Endothelial cell of umbilical vein (primary cell): ENCODE data around the gene HELQ. TPM values are rescaled to one million over a fixed set of nuclear protein-coding genes. Genes with fewer than 3 reads are reported as not detected.

ENCODE experiments used
- BruUV-seq: library from RNA; stranded (reverse); fragments of 400-500 nt; replicated peaks from 2 replicates; lab custom pipeline; 2021; lab: Mats Ljungman, UMichigan
- CTCF ChIA-PET: fragments of 300-600, 350-600 bp; sonication (Branson Sonifier 250); formaldehyde crosslinking; loops from one replicate; lab custom pipeline; 2021; ENCODE audit warnings: antibody characterized with exemption, inconsistent platforms; lab: Charles Lee
- POLR2A ChIA-PET: fragments of 300-600, 350-600 bp; sonication (Branson Sonifier 250); formaldehyde crosslinking; loops from one replicate; lab custom pipeline; 2021; ENCODE audit warnings: antibody characterized with exemption, inconsistent platforms; lab: Charles Lee
- DNase-seq: peaks from one replicate; pipeline ENCODE4 v3.0.0-alpha.2; 2011; ENCODE audit warnings: low read depth, low spot score
- FAIRE-seq: peaks from 2 replicates; lab custom pipeline; 2011; peaks lifted over from hg19 to GRCh38; lab: Jason Lieb, UNC
- H2AFZ ChIP-seq: 2 replicates; pipeline ENCODE4 v1.6.0; 2012; ENCODE audit warnings: low read depth, low read length, control low read depth, inconsistent platforms
- H3K27ac ChIP-seq: 2 replicates; pipeline ENCODE4 v1.5.1; 2011; ENCODE audit warnings: low read depth, mild to moderate bottlenecking, control low read depth, low read length, moderate library complexity; ENCODE audit not compliant: insufficient read depth
- H3K27me3 ChIP-seq, 2 experiments: 2 replicates each; pipeline versions ENCODE4 v1.6.0 to v1.6.1; 2011; ENCODE audit warnings: low read length in 2 of 2, mixed read lengths in 1 of 2; ENCODE audit not compliant: control insufficient read depth in 2 of 2, insufficient read depth in 2 of 2
- H3K36me3 ChIP-seq, 2 experiments: 2 replicates in 1 of 2; 3 replicates in 1 of 2; pipeline ENCODE4 v1.5.1; 2011; ENCODE audit warnings: low read length in 2 of 2, mild to moderate bottlenecking in 1 of 2, moderate library complexity in 1 of 2; ENCODE audit not compliant: control insufficient read depth in 2 of 2, insufficient read depth in 2 of 2; ENCODE audit errors: extremely low read depth in 1 of 2
- H3K4me1 ChIP-seq: 3 replicates; pipeline ENCODE4 v1.5.1; 2011; ENCODE audit warnings: mild to moderate bottlenecking, low read length; ENCODE audit not compliant: control insufficient read depth, insufficient read depth; ENCODE audit errors: extremely low read depth
- H3K4me2 ChIP-seq: 2 replicates; pipeline ENCODE4 v1.6.1; 2011; ENCODE audit warnings: low read length, control low read depth, mixed read lengths; ENCODE audit not compliant: insufficient read depth
- H3K4me3 ChIP-seq, 3 experiments: fragments of 200-600 bp in 1 of 3; sonication (generic), shearing (Covaris generic) in 1 of 3; replicated peaks in 1 of 3; 2 replicates each; pipeline ENCODE4 v1.5.1; 2011 to 2016; ENCODE audit warnings: control low read depth in 3 of 3, low read length in 3 of 3, mild to moderate bottlenecking in 2 of 3, inconsistent platforms in 1 of 3, low read depth in 1 of 3, moderate library complexity in 1 of 3; ENCODE audit not compliant: insufficient read depth in 1 of 3
- H3K79me2 ChIP-seq: 2 replicates; pipeline ENCODE4 v1.6.0; 2012; ENCODE audit warnings: low read length, inconsistent platforms; ENCODE audit not compliant: control insufficient read depth, insufficient read depth
- H3K9ac ChIP-seq: replicated peaks from 2 replicates; pipeline ENCODE3; 2011; ENCODE audit warnings: low read length, control low read depth; ENCODE audit not compliant: insufficient read depth; ENCODE audit errors: extremely low read depth
- H3K9me1 ChIP-seq: replicated peaks from 3 replicates; pipeline ENCODE4 v1.6.0; 2011; ENCODE audit warnings: mild to moderate bottlenecking, low read length; ENCODE audit not compliant: control insufficient read depth, insufficient read depth; ENCODE audit errors: extremely low read depth
- H3K9me3 ChIP-seq: replicated peaks from 2 replicates; pipeline ENCODE4 v1.5.1; 2012; ENCODE audit warnings: low read length, inconsistent platforms; ENCODE audit not compliant: control insufficient read depth, insufficient read depth
- H4K20me1 ChIP-seq: replicated peaks from 2 replicates; pipeline ENCODE3; 2011; ENCODE audit warnings: mild to moderate bottlenecking, low read length; ENCODE audit not compliant: control insufficient read depth, insufficient read depth; ENCODE audit errors: extremely low read depth
- CTCF ChIP-seq, 2 donors: IDR thresholded peaks; 1 replicate in 1 of 2; 2 replicates in 1 of 2; pipeline ENCODE4 v1.5.1; 2011; ENCODE audit warnings: low read length in 2 of 2, mild to moderate bottlenecking in 2 of 2, moderate library complexity in 2 of 2, control low read depth in 1 of 2, inconsistent platforms in 1 of 2, low read depth in 1 of 2; ENCODE audit not compliant: insufficient read depth in 1 of 2; ENCODE audit errors: extremely low read depth in 1 of 2
- EZH2 ChIP-seq: IDR thresholded peaks from 2 replicates; pipeline ENCODE4 v1.6.1; 2012; ENCODE audit warnings: borderline replicate concordance, low read depth, mild to moderate bottlenecking, moderate library complexity, low read length, inconsistent platforms; ENCODE audit not compliant: severe bottlenecking
- FOS ChIP-seq: IDR thresholded peaks from 2 replicates; pipeline ENCODE4 v1.6.1; 2011; ENCODE audit warnings: mild to moderate bottlenecking, low read length, moderate library complexity, borderline replicate concordance; ENCODE audit not compliant: insufficient read depth
- GATA2 ChIP-seq: IDR thresholded peaks from 2 replicates; pipeline ENCODE4 v1.7.0; 2011; ENCODE audit warnings: low read depth, mild to moderate bottlenecking, moderate library complexity, mixed read lengths, low read length; ENCODE audit not compliant: insufficient read length, insufficient read depth
- JUN ChIP-seq: IDR thresholded peaks from 2 replicates; pipeline ENCODE4 v1.6.1; 2011; ENCODE audit warnings: borderline replicate concordance, low read depth; ENCODE audit not compliant: insufficient read length, insufficient read depth
- MAX ChIP-seq: IDR thresholded peaks from 2 replicates; pipeline ENCODE4 v1.6.1; 2011; ENCODE audit not compliant: insufficient read depth, insufficient read length
- MYC ChIP-seq: IDR thresholded peaks from one replicate; pipeline ENCODE4 v1.6.1; 2011; ENCODE audit warnings: mild to moderate bottlenecking, low read depth, low read length
- POLR2A ChIP-seq: IDR thresholded peaks from 2 replicates; pipeline ENCODE4 v1.6.1; 2012; ENCODE audit warnings: low read depth, mild to moderate bottlenecking, control low read depth, low read length
- POLR2AphosphoS5 ChIP-seq: IDR thresholded peaks from 2 replicates; pipeline ENCODE4 v1.6.1; 2012; ENCODE audit warnings: low read depth, mild to moderate bottlenecking, control low read depth, low read length, moderate library complexity; ENCODE audit not compliant: insufficient read depth
- dilution Hi-C: fragments of 300-500 bp; cut with MboI; formaldehyde crosslinking; loops from one replicate; pipeline ENCODE4 v1.15.0; 2019; ENCODE audit warnings: low sequenced_read_pairs; ENCODE audit not compliant: extremely low pct_ligation_motif_present
- intact Hi-C: fragments of 100-400 bp; cut with micrococcal nuclease; formaldehyde crosslinking; loops from one replicate; pipeline ENCODE4 v1.10.0; 2022
- polyA plus RNA-seq, 4 experiments: library from polyadenylated mRNA; depleted of rRNA in 3 of 4; stranded (reverse) in 3 of 4; unstranded in 1 of 4; fragments of >200 nt; gene quantifications; 2 replicates each; pipeline versions ENCODE4 v1.2.1 to v1.2.3, GENCODE V29; 2011 to 2012; ENCODE audit warnings: missing spikeins in 1 of 4
- total RNA-seq: library from RNA; stranded (reverse); gene quantifications from 2 replicates; pipeline ENCODE4 v1.2.3, GENCODE V29; 2021

HELQ gene
- total and polyA plus RNA-seq, 2 donors (not counting 3 experiments of a cell fraction or from before 2014, with no cell fraction given): 8.7 to 11.1 TPM

- Histone ChIP-seq H3K27me3 (peaks cover 0 to 2% of the 10 kb centered on the region in 2 experiments), H3K9me3 (no peaks in the 10 kb centered on the region), H4K20me1 (no peaks in the 10 kb centered on the region), H3K4me1 (no peaks in the 10 kb centered on the region), H3K4me3 (no peak overlapping the region), H3K79me2 (no peaks in the 10 kb centered on the region), H3K4me2 (no peak overlapping the region), H3K9ac (no peak overlapping the region), H3K36me3 (no peaks in the 10 kb centered on the region), H2AFZ (no peak overlapping the region), H3K27ac (no peak overlapping the region), H3K9me1 (no peaks in the 10 kb centered on the region)
- DNase-seq (no peak), FAIRE-seq (no peak)
- BruUV-seq: no TSS peak
- POLR2A ChIA-PET: interaction anchor here (0.7 kb wide), 1 partner anchor 8 kb away, joined by 4 read pairs; no protein-coding TSS in a partner anchor
- CTCF ChIA-PET: no interaction called here
- no peak for TF ChIP-seq EZH2
- no peak for TF ChIP-seq CTCF (IDR thresholded peaks at IDR 0.05; ENCODE audit: extremely low read depth in 1 of 2, insufficient read depth in 1 of 2, low read depth in 1 of 2, low read length in 2 of 2)
- TF ChIP-seq MYC: no peak
- no peak for TF ChIP-seq POLR2AphosphoS5
- no peak for TF ChIP-seq FOS
- TF ChIP-seq GATA2: no peak
- TF ChIP-seq JUN: no peak
- TF ChIP-seq POLR2A: no peak
- no peak for TF ChIP-seq MAX
- dilution Hi-C loops (no loop called here), intact Hi-C loops (loop anchor here (5.0 to 10.0 kb wide), 2 partner anchors 752 to 1000 kb away; no protein-coding TSS in a partner anchor)
Observed at GRCh38 chr4:83504996-83505395, 49.4 kb upstream of the HELQ start.
